HEK293 (cell line): ENCODE results near the gene GANAB.

Experiments
- CTCF ChIA-PET: fragments of 350-600 bp; formaldehyde crosslinking; extraction: SDS; loops from one replicate; lab custom pipeline; 2021; ENCODE audit warnings: antibody characterized with exemption; lab: Yijun Ruan, JAX
- POLR2A ChIA-PET: fragments of 300-600 bp; formaldehyde crosslinking; extraction: SDS; loops from one replicate; lab custom pipeline; 2020; ENCODE audit warnings: antibody characterized with exemption, inconsistent platforms; lab: Yijun Ruan, JAX
- H3K27ac ChIP-seq: fragments of 200-500 bp; sonication (Bioruptor generic); 2 replicates; pipeline ENCODE4 v1.5.1; 2014; ENCODE audit warnings: low read depth, low read length, control low read depth, inconsistent platforms; ENCODE audit errors: extremely low read depth
- H3K36me3 ChIP-seq, 2 experiments: fragments of 200-500 bp in 1 of 2; sonication (Bioruptor generic) in 1 of 2; 1 replicate in 1 of 2; 2 replicates in 1 of 2; pipeline ENCODE4 v1.5.1; 2014 to 2017; ENCODE audit warnings: inconsistent platforms in 2 of 2, low read length in 2 of 2; ENCODE audit not compliant: control insufficient read depth in 2 of 2, insufficient read depth in 1 of 2
- H3K4me1 ChIP-seq: fragments of 200-500 bp; sonication (Bioruptor generic); 2 replicates; pipeline ENCODE4 v1.5.1; 2014; ENCODE audit warnings: mild to moderate bottlenecking, low read length, inconsistent platforms; ENCODE audit not compliant: control insufficient read depth, insufficient read depth
- H3K4me3 ChIP-seq: 2 replicates; pipeline ENCODE4 v1.5.1; 2011; ENCODE audit warnings: low read depth, mild to moderate bottlenecking, control low read depth, low read length, moderate library complexity
- H3K9me3 ChIP-seq: fragments of 200-500 bp; sonication (Bioruptor generic); 2 replicates; pipeline ENCODE4 v1.5.1; 2014; ENCODE audit warnings: low read depth, low read length, inconsistent platforms; ENCODE audit not compliant: control insufficient read depth, insufficient read depth
- GFI1B ChIP-seq: fragments of 450-650 bp; formaldehyde crosslinking; IDR thresholded peaks from 2 replicates; pipeline ENCODE4 v1.5.1; 2016; ENCODE audit warnings: missing biosample characterization, missing genetic modification characterization
- GLIS2 ChIP-seq: fragments of 450-650 bp; formaldehyde crosslinking; IDR thresholded peaks from 2 replicates; pipeline ENCODE4 v1.5.1; 2016; ENCODE audit warnings: missing biosample characterization, missing genetic modification characterization
- MEIS1 ChIP-seq: sonication (generic); formaldehyde crosslinking; IDR thresholded peaks from 2 replicates; pipeline ENCODE4 v1.8.1; 2022; ENCODE audit warnings: missing genetic modification reagents, mild to moderate bottlenecking, borderline replicate concordance
- PRDM1 ChIP-seq: fragments of 450-650 bp; formaldehyde crosslinking; IDR thresholded peaks from 2 replicates; pipeline ENCODE4; 2016; ENCODE audit warnings: missing biosample characterization, missing genetic modification characterization
- REPIN1 ChIP-seq: fragments of 450-650 bp; formaldehyde crosslinking; IDR thresholded peaks from 2 replicates; pipeline ENCODE4 v1.5.1; 2017; ENCODE audit warnings: missing biosample characterization, missing genetic modification characterization, low read depth
- WT1 ChIP-seq: fragments of 450-650 bp; formaldehyde crosslinking; IDR thresholded peaks from 2 replicates; pipeline ENCODE4 v1.5.1; 2016; ENCODE audit warnings: missing biosample characterization, missing genetic modification characterization
- ZBTB8A ChIP-seq: fragments of 450-650 bp; formaldehyde crosslinking; IDR thresholded peaks from 2 replicates; pipeline ENCODE4 v1.5.1; 2016; ENCODE audit warnings: missing biosample characterization, missing genetic modification characterization
- ZIC2 ChIP-seq: fragments of 450-650 bp; formaldehyde crosslinking; IDR thresholded peaks from 2 replicates; pipeline ENCODE4 v1.5.1; 2016; ENCODE audit warnings: missing biosample characterization, missing genetic modification characterization
- ZNF112 ChIP-seq: fragments of 450-650 bp; formaldehyde crosslinking; IDR thresholded peaks from 2 replicates; pipeline ENCODE4 v1.5.0; 2017; ENCODE audit warnings: missing biosample characterization, missing genetic modification characterization
- ZNF175 ChIP-seq: fragments of 450-650 bp; formaldehyde crosslinking; IDR thresholded peaks from 2 replicates; pipeline ENCODE4 v1.5.1; 2016; ENCODE audit warnings: missing biosample characterization, missing genetic modification characterization
- ZNF239 ChIP-seq: fragments of 450-650 bp; formaldehyde crosslinking; IDR thresholded peaks from 2 replicates; pipeline ENCODE4 v1.5.1; 2016; ENCODE audit warnings: missing biosample characterization, missing genetic modification characterization
- ZNF335 ChIP-seq: fragments of 450-650 bp; formaldehyde crosslinking; conservative IDR thresholded peaks from 2 replicates; pipeline ENCODE4 v1.5.1; 2016; ENCODE audit warnings: missing biosample characterization, missing genetic modification characterization
- ZNF548 ChIP-seq: fragments of 450-650 bp; formaldehyde crosslinking; IDR thresholded peaks from 2 replicates; pipeline ENCODE4 v1.5.1; 2016; ENCODE audit warnings: missing biosample characterization, missing genetic modification characterization
- ZNF560 ChIP-seq: fragments of 450-650 bp; formaldehyde crosslinking; IDR thresholded peaks from 2 replicates; pipeline ENCODE4 v1.5.1; 2017; ENCODE audit warnings: missing biosample characterization, missing genetic modification characterization, borderline replicate concordance
- ZNF621 ChIP-seq: fragments of 450-650 bp; formaldehyde crosslinking; IDR thresholded peaks from 2 replicates; pipeline ENCODE4 v1.5.1; 2017; ENCODE audit warnings: missing biosample characterization, missing genetic modification characterization
- ZNF747 ChIP-seq: fragments of 450-650 bp; formaldehyde crosslinking; IDR thresholded peaks from 2 replicates; pipeline ENCODE4 v1.5.1; 2016; ENCODE audit warnings: missing biosample characterization, missing genetic modification characterization
- ZNF76 ChIP-seq: fragments of 450-650 bp; formaldehyde crosslinking; IDR thresholded peaks from 2 replicates; pipeline ENCODE4; 2016; ENCODE audit warnings: low read depth, missing biosample characterization, missing genetic modification characterization, borderline replicate concordance
- ZNF768 ChIP-seq: fragments of 450-650 bp; formaldehyde crosslinking; IDR thresholded peaks from 2 replicates; pipeline ENCODE4 v1.5.1; 2018; ENCODE audit warnings: missing biosample characterization, mild to moderate bottlenecking, missing genetic modification characterization
- ZNF792 ChIP-seq: fragments of 450-650 bp; formaldehyde crosslinking; IDR thresholded peaks from 2 replicates; pipeline ENCODE4 v1.5.1; 2016; ENCODE audit warnings: missing biosample characterization, missing genetic modification characterization
- ZXDB ChIP-seq: fragments of 450-650 bp; formaldehyde crosslinking; IDR thresholded peaks from 2 replicates; pipeline ENCODE4 v1.5.1; 2016; ENCODE audit warnings: missing biosample characterization, missing genetic modification characterization
- TF ChIP-seq, protein P1 (sequence below): fragments of 450-650 bp; formaldehyde crosslinking; IDR thresholded peaks from 2 replicates; pipeline ENCODE4 v1.5.1; 2016; ENCODE audit warnings: missing biosample characterization, missing genetic modification characterization
- TF ChIP-seq, protein P2 (sequence below): fragments of 450-650 bp; formaldehyde crosslinking; IDR thresholded peaks from 2 replicates; pipeline ENCODE4 v1.5.1; 2016; ENCODE audit warnings: missing biosample characterization, missing genetic modification characterization

GANAB gene

DNA sequence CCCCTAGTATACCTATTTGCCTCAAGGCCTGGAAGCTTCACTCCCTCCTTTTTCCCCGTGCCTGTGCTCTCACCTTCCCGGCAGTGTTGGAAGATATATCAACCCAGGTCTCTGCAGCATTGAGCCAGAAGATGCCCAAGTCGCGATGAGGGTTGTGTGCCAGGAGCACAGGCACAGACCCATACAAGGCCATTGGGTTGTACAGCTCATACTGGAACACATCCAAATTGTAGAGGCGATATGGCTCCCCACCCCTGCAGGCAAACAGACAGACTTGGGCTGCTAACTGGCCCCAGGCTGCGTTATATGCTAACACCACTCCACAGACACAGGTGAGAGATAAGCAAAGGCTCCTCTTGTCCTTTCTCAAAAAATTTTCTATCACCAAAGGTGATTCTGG, 13.9 kb downstream of the GANAB start:
- TF ChIP-seq ZIC2 = no peak
- TF ChIP-seq MEIS1 (CRISPR knock-in tag) = no peak
- TF ChIP-seq ZNF621 (tag by site-specific recombination) = no peak
- no peak for TF ChIP-seq ZNF560 (tag by site-specific recombination)
- Histone ChIP-seq H3K27ac (no peak overlapping the region), H3K4me3 (no peak overlapping the region), H3K9me3 (no peaks in the 10 kb centered on the region), H3K4me1 (no peaks in the 10 kb centered on the region), H3K36me3 (peaks cover 43 to 95% of the 10 kb centered on the region in 2 experiments)
- ChIA-PET POLR2A (interaction anchor here (0.6 to 1.6 kb wide), 2 partner anchors 40 to 233 kb away, joined by 3 to 6 read pairs; partner anchors contain the start of gene LBHD1), CTCF (interaction anchor here (0.6 to 0.7 kb wide), 2 partner anchors 41 to 247 kb away, joined by 3 read pairs; no protein-coding TSS in a partner anchor)

DNA sequence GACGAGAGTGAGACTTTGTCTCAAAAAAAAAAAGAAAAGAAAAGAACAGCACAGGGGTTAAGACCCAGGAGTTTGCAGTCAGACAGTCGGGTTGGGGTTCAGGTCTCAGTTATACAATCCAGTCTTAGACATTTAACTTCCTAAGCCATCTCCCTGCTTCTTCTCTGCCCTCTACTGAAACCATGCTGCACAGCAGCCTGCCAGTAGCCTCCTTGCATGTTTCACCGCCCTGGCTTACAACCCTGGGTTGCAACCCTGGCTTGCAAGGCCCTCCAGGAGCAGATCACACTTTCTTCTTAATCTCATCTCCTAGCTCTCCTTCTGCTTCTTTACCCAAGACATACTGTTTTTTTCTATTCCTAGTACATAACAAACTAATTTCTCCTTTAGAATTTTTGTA, 18.7 kb downstream of the GANAB start:
- CTCF ChIA-PET = interaction anchor here (1.2 kb wide), 1 partner anchor 16 kb away, joined by 6 read pairs; no protein-coding TSS in a partner anchor
- Histone ChIP-seq H3K4me3 (no peak overlapping the region), H3K27ac (no peak overlapping the region), H3K4me1 (no peaks in the 10 kb centered on the region), H3K36me3 (peaks cover 19 to 81% of the 10 kb centered on the region in 2 experiments), H3K9me3 (no peaks in the 10 kb centered on the region)
- POLR2A ChIA-PET = interaction anchor here (0.6 to 1.2 kb wide), 2 partner anchors 28 to 37 kb away, joined by 5 read pairs; partner anchors contain the start of gene TUT1
- TF ChIP-seq ZNF239 (no peak), GLIS2 (tag by site-specific recombination) (no peak), ZNF76 (tag by site-specific recombination) (no peak), GFI1B (tag by site-specific recombination) (no peak), ZNF175 (no peak), ZBTB8A (tag by site-specific recombination) (no peak), ZNF792 (no peak), ZNF768 (tag by site-specific recombination) (no peak), ZNF548 (no peak), WT1 (tag by site-specific recombination) (no peak), REPIN1 (tag by site-specific recombination) (no peak), ZNF747 (tag by site-specific recombination) (no peak), ZXDB (tag by site-specific recombination) (no peak), PRDM1 (tag by site-specific recombination) (no peak)
- TF ChIP-seq, protein P1, sequence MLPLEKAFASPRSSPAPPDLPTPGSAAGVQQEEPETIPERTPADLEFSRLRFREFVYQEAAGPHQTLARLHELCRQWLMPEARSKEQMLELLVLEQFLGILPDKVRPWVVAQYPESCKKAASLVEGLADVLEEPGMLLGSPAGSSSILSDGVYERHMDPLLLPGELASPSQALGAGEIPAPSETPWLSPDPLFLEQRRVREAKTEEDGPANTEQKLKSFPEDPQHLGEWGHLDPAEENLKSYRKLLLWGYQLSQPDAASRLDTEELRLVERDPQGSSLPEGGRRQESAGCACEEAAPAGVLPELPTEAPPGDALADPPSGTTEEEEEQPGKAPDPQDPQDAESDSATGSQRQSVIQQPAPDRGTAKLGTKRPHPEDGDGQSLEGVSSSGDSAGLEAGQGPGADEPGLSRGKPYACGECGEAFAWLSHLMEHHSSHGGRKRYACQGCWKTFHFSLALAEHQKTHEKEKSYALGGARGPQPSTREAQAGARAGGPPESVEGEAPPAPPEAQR (tag by site-specific recombination) = no peak
- TF ChIP-seq, protein P2, sequence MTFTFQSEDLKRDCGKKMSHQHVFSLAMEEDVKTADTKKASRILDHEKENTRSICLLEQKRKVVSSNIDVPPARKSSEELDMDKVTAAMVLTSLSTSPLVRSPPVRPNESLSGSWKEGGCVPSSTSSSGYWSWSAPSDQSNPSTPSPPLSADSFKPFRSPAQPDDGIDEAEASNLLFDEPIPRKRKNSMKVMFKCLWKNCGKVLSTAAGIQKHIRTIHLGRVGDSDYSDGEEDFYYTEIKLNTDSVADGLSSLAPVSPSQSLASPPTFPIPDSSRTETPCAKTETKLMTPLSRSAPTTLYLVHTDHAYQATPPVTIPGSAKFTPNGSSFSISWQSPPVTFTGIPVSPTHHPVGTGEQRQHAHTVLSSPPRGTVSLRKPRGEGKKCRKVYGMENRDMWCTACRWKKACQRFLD (tag by site-specific recombination) = no peak

DNA sequence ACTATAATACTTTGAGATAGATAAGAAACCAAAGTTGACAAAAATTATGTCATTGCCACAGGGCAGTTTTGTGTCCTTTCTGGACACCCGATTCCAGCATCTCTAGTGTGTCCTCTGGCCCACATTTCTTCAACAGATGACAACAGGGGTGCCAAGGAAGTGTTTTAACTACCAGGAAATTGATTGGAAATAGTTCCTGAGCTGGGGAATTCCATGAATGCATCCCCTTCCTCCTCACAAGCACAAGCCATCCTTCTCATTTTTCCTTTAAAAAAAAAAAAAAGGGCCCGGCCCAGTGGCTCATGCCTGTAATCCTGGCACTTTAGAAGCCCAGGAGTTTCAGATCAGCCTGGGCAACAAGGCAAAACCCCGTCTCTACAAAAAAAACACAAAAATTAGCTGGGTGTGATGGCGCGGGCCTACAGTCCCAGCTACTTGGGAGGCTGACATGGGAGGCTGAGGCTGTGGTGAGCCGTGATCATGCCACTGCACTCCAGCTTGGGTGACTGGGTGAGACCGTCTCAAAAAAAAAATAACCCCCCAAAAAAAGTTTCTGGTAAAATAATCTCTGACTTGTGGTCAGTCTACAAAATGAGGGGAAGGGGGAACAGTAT, 23.8 kb downstream of the GANAB start:
- Histone ChIP-seq H3K4me1 (no peaks in the 10 kb centered on the region), H3K9me3 (no peaks in the 10 kb centered on the region), H3K27ac (peak overlapping the region; percentile 40), H3K36me3 (peaks cover 5 to 37% of the 10 kb centered on the region in 2 experiments), H3K4me3 (no peak overlapping the region)
- POLR2A ChIA-PET = interaction anchor here (0.6 to 6.0 kb wide), 29 partner anchors 9 to 233 kb away, joined by 3 to 109 read pairs (median 5); partner anchors contain the start of genes C11orf98, CSKMT, EEF1G and EML3
- CTCF ChIA-PET = interaction anchor here (0.6 to 2.5 kb wide), 3 partner anchors 12 to 63 kb away, joined by 3 to 18 read pairs (median 6); no protein-coding TSS in a partner anchor
- TF ChIP-seq ZNF335 (peak; percentile 9), ZNF112 (tag by site-specific recombination) (no peak), PRDM1 (tag by site-specific recombination) (no peak)
